ENCODE measurements around the gene SRP14.

Gene SRP14

DNA sequence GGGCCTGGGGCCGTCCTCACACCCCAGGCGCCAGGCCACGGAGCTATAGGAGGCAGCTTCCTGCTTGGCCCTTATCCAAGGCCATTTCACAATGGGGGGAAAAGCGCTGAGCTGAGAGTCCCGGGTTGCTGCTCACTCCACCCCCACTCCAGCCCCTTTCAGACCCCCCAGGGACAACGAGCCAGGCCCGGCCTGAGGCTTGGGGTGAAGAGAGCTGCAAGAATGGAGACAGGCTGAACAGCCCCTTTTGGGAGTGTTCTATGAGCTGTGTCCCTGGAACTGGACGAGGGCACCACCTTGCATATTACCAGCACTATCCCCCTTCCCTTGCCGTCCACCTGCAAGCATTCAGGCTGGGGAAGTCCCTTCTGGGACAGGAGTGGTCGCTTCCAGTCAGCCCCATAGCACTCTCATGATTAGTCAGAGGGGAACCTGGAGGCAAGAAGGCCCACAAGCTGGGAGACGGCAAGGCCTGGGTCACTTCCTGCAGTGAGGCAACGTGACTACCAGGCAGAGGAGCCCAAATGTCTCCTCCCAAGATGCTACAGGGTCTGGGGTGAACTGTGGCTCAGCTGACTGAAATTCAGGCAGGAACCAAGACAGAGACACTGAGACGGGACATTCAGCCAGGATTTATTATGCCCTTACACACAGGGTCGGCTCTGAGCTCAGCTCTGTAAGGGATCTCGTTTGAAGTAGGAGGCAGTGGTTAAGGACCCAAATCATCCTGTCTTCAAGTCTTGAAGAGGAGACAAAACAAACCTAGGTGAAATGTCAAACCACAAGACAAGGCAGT is 8.6 kb upstream of the SRP14 start:
- Histone ChIP-seq H3K4me2 (peak overlapping the region; percentile 3; the same call in 1 of the 2 replicates), H3K4me1 (ENCODE audit: low read depth, poor library complexity, severe bottlenecking) (peaks cover 83% of the 10 kb centered on the region), H3K36me3 (ENCODE audit: insufficient read depth) (no peaks in the 10 kb centered on the region), H3K27ac (no peak overlapping the region), H4K20me1 (ENCODE audit: insufficient read depth) (no peaks in the 10 kb centered on the region), H3K79me2 (ENCODE audit: insufficient read depth, low read depth) (no peaks in the 10 kb centered on the region), H3K9ac (no peak overlapping the region), H3K4me3 (IDR thresholded peaks at IDR 0.05; ENCODE audit: insufficient read depth, low read depth, low read length) (no peak overlapping the region), H3K27me3 (ENCODE audit: insufficient read depth, low read depth) (no peaks in the 10 kb centered on the region), H2AFZ (ENCODE audit: low read depth) (no peak overlapping the region)
- TF ChIP-seq, protein P1, sequence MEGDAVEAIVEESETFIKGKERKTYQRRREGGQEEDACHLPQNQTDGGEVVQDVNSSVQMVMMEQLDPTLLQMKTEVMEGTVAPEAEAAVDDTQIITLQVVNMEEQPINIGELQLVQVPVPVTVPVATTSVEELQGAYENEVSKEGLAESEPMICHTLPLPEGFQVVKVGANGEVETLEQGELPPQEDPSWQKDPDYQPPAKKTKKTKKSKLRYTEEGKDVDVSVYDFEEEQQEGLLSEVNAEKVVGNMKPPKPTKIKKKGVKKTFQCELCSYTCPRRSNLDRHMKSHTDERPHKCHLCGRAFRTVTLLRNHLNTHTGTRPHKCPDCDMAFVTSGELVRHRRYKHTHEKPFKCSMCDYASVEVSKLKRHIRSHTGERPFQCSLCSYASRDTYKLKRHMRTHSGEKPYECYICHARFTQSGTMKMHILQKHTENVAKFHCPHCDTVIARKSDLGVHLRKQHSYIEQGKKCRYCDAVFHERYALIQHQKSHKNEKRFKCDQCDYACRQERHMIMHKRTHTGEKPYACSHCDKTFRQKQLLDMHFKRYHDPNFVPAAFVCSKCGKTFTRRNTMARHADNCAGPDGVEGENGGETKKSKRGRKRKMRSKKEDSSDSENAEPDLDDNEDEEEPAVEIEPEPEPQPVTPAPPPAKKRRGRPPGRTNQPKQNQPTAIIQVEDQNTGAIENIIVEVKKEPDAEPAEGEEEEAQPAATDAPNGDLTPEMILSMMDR (conservative IDR thresholded peaks at IDR 0.05; ENCODE audit: low read depth, low read length): no peak

DNA sequence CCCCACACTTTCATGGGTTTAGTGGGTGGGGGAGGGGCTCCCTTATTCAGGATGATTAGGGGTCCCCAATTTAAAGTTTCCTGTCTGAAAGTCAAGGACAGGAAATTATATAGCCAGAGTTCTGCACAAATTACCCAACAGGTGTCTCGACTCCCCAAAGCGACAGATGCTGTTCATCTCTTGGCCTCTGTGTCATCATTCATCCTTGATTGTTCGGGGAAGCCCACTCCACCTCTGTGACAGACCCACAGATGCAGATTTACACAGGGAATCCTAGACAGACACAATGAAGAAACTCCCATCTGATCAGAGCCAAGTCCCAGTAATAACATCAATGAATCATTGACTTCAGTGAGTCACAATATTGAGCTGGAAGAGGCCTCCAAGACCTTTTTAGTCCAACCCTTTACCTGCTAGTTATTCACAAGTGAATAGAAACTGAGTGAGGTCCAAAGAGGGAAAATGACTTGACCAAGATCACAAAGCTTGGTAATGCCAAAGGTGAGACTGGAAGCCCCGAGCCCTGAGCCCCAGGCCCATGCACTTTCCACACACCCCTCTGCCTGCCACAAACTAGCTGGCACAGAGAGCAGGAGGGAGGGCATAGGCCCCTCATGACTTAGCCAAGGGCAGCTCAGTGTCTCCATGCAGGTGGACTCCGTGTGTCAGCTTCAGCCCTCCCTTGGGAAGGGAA is 7.9 kb upstream of the SRP14 start:
- H3K36me3 ChIP-seq (ENCODE audit: insufficient read depth): no peaks in the 10 kb centered on the region
- H3K27ac ChIP-seq: no peak overlapping the region
- peaks cover 75% of the 10 kb centered on the region for H3K4me1 ChIP-seq (ENCODE audit: low read depth, poor library complexity, severe bottlenecking)
- no peaks in the 10 kb centered on the region for H3K27me3 ChIP-seq (ENCODE audit: insufficient read depth, low read depth)
- no peaks in the 10 kb centered on the region for H3K79me2 ChIP-seq (ENCODE audit: insufficient read depth, low read depth)
- H3K4me2 ChIP-seq: no peak overlapping the region; the same call in 1 of the 2 replicates
- no peak overlapping the region for H2AFZ ChIP-seq (ENCODE audit: low read depth)
- no peak overlapping the region for H3K4me3 ChIP-seq (IDR thresholded peaks at IDR 0.05; ENCODE audit: insufficient read depth, low read depth, low read length)
- H4K20me1 ChIP-seq (ENCODE audit: insufficient read depth): no peaks in the 10 kb centered on the region
- TF ChIP-seq, protein P1 (conservative IDR thresholded peaks at IDR 0.05; ENCODE audit: low read depth, low read length): no peak
- H3K9ac ChIP-seq: no peak overlapping the region

DNA sequence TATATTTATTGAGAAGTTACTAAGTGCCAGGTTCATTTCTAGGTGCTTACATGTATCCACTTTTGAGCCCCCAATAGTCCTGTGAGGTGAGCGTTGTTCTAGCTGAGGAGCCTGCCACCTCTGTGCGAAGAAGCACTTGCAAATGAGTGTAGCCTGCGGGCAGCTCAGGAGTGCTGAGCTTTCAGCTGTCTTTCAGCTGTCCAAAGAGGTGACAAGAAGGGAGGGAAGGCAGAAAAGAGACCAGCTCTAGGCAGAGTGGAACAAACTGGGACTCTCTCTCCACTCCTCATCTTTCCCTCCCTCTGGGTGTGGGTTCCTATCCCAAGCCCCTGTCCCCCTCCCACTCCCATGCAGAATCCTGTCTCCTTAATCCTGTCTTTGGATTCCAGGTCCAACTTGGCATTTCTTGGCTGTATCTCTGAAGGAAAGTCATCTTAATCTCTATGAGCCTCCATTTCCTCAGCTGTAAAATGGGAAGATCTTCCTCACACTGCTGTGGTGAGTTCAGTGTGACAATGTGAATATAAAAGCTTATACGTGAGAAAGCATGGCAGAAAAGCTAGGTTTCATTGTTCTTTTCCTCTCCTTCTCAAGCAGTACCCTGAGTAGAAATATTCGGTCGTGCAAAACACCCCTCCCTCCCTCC is 6.7 kb upstream of the SRP14 start:
- Histone ChIP-seq H3K27ac (peak overlapping the region; percentile 29; the same call in 1 of the 2 replicates), H3K4me3 (IDR thresholded peaks at IDR 0.05; ENCODE audit: insufficient read depth, low read depth, low read length) (no peak overlapping the region), H3K79me2 (ENCODE audit: insufficient read depth, low read depth) (no peaks in the 10 kb centered on the region), H3K36me3 (ENCODE audit: insufficient read depth) (no peaks in the 10 kb centered on the region), H3K4me1 (ENCODE audit: low read depth, poor library complexity, severe bottlenecking) (peaks cover 66% of the 10 kb centered on the region), H3K9ac (peak overlapping the region; percentile 37; the same call in 1 of the 2 replicates), H2AFZ (ENCODE audit: low read depth) (peak overlapping the region; percentile 72; the same call in 1 of the 2 replicates), H3K4me2 (peak overlapping the region; percentile 60), H4K20me1 (ENCODE audit: insufficient read depth) (no peaks in the 10 kb centered on the region), H3K27me3 (ENCODE audit: insufficient read depth, low read depth) (no peaks in the 10 kb centered on the region)
- TF ChIP-seq, protein P1 (conservative IDR thresholded peaks at IDR 0.05; ENCODE audit: low read depth, low read length): no peak

DNA sequence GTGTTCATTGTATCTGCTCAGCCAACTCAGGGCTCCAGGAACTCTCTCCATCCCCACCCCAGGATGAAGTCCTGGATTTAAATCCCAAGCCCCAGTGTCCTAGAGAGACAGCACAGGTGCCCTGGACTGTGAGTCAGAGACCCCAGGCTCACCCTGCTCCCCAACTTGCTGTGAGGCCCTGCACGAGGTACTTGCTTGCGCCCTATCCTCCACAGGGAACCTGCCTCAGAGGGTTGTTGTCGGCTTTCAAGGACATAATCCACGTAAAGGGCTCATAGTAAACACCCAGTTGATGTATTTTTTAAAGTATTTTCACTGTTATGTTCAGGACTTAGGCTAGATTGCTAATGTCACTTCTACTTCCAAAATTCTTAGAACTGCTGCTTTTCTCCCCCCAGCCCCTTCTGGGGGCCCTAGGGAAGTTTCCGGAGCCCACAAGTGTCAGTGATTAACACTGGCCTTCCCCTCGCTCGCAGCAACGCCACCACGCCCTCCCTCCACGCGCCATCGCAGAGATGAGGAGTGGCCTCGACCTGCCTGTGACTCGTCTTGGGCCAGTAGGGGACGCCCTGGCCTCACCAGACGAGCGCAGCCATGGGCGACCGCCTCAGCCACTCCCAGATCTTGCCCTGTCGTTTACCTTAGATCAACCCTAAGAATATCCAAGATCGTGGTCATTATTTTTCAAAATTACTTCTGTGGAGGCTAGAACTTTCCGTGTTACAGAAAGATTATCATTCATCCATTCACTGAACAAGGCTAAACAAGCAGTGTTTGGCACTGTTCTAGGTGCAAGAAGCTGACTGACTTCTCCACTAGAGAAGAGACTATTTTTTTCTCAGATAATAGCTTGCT is 6.0 kb upstream of the SRP14 start:
- Histone ChIP-seq H3K4me1 (ENCODE audit: low read depth, poor library complexity, severe bottlenecking) (peaks cover 67% of the 10 kb centered on the region), H4K20me1 (ENCODE audit: insufficient read depth) (no peaks in the 10 kb centered on the region), H3K27me3 (ENCODE audit: insufficient read depth, low read depth) (no peaks in the 10 kb centered on the region), H3K4me2 (peak overlapping the region; percentile 60), H3K27ac (peak overlapping the region; percentile 29; the same call in 1 of the 2 replicates), H3K79me2 (ENCODE audit: insufficient read depth, low read depth) (no peaks in the 10 kb centered on the region; the same call in 1 of the 2 replicates), H3K9ac (peak overlapping the region; percentile 37; the same call in 1 of the 2 replicates), H2AFZ (ENCODE audit: low read depth) (peak overlapping the region; percentile 72), H3K36me3 (ENCODE audit: insufficient read depth) (no peaks in the 10 kb centered on the region), H3K4me3 (IDR thresholded peaks at IDR 0.05; ENCODE audit: insufficient read depth, low read depth, low read length) (no peak overlapping the region)
- TF ChIP-seq, protein P1 (conservative IDR thresholded peaks at IDR 0.05; ENCODE audit: low read depth, low read length): peak; percentile 92
